Activated naive CD4-positive, alpha-beta T cell treated with anti-CD3 and anti-CD28 coated beads, Interleukin-2, amount 50 U/mL, for 24 hours (primary cell): Measurements from ENCODE around the gene C3orf70.
"Not testable (repeated sequence)": the region's sequence is repeated elsewhere in the genome, so short reads cannot be mapped to it uniquely, and the experiment has no call there.

Experiments used
- H3K27ac Mint-ChIP-seq: one replicate; pipeline ENCODE4 v1.8.0; 2021; ENCODE audit warnings: mild to moderate bottlenecking, mixed read lengths
- H3K27me3 Mint-ChIP-seq: one replicate; pipeline ENCODE4 v1.8.0; 2021; ENCODE audit warnings: mixed read lengths
- H3K36me3 Mint-ChIP-seq: one replicate; pipeline ENCODE4 v1.8.0; 2021; ENCODE audit warnings: mixed read lengths
- H3K4me1 Mint-ChIP-seq: one replicate; pipeline ENCODE4 v1.8.0; 2021; ENCODE audit warnings: mixed read lengths
- H3K4me3 Mint-ChIP-seq: one replicate; pipeline ENCODE4 v1.8.0; 2021; ENCODE audit warnings: mild to moderate bottlenecking, mixed read lengths
- H3K9me3 Mint-ChIP-seq: one replicate; pipeline ENCODE4 v1.8.0; 2021; ENCODE audit warnings: mixed read lengths

C3orf70 gene

GRCh38 chr3:185115371-185115770 lies 37.5 kb downstream of the C3orf70 start:
- Mint-ChIP-seq H3K4me3 (no peak overlapping the region), H3K4me1 (no peaks in the 10 kb centered on the region), H3K9me3 (no peaks in the 10 kb centered on the region), H3K27ac (no peak overlapping the region), H3K36me3 (no peaks in the 10 kb centered on the region), H3K27me3 (peaks cover 28% of the 10 kb centered on the region)

DNA sequence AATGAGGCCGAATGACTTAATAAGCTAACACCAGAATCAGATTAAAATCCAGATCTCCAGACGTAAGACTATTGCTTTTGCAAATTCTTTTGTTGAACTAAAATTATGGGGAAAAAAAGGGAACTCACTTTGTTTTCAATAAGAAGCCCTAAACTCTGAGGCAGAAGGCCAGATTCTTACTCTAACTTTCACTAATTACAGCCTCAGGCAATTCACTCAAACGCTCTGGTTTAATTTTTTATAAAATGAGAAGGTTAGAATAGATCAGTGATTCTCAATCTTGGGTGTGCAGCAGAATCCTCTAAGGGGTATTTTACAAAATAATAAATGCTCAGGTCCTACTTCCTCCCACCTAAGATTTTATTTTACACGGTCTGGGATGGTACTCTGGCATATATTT lies 38.1 kb downstream of the C3orf70 start:
- no peaks in the 10 kb centered on the region for H3K9me3 Mint-ChIP-seq
- no peak overlapping the region for H3K4me3 Mint-ChIP-seq
- H3K36me3 Mint-ChIP-seq, result no peaks in the 10 kb centered on the region
- H3K27ac Mint-ChIP-seq, result no peak overlapping the region
- H3K27me3 Mint-ChIP-seq, result peaks cover 23% of the 10 kb centered on the region
- no peaks in the 10 kb centered on the region for H3K4me1 Mint-ChIP-seq

DNA sequence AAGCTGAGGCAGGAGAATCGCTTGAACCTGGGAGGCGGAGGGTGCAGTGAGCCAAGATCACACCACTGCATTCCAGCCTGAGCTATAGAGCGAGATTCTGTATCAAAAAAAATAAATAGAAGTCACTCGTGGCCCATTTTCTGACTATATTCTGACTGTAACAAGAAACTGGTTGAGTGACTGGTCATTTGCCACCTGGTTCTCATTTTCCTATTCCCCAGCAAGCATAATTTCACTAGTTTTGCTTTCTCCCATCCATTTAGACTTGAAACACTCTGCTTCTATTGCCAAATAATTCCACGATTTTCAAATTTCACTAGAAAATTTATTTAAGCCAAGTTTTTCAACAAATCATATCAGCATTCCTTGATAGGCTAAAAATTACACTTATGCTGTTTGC lies 40.7 kb downstream of the C3orf70 start:
- Mint-ChIP-seq H3K4me1 (no peaks in the 10 kb centered on the region), H3K27me3 (peaks cover 17% of the 10 kb centered on the region), H3K36me3 (no peaks in the 10 kb centered on the region), H3K27ac (no peak overlapping the region), H3K9me3 (no peaks in the 10 kb centered on the region), H3K4me3 (no peak overlapping the region)

GRCh38 chr3:185109012-185109411 lies 43.8 kb downstream of the C3orf70 start:
- H3K27ac Mint-ChIP-seq, H3K4me3 Mint-ChIP-seq, H3K36me3 Mint-ChIP-seq, H3K4me1 Mint-ChIP-seq: not testable (repeated sequence)
- Mint-ChIP-seq H3K9me3 (peaks cover 14% of the 10 kb centered on the region), H3K27me3 (peaks cover 16% of the 10 kb centered on the region)

GRCh38 chr3:185106256-185106890 lies 46.5 kb downstream of the C3orf70 start:
- Mint-ChIP-seq H3K9me3 (peaks cover 25% of the 10 kb centered on the region), H3K27me3 (peaks cover 13% of the 10 kb centered on the region)
- not testable (repeated sequence) for H3K4me3 Mint-ChIP-seq, H3K27ac Mint-ChIP-seq, H3K4me1 Mint-ChIP-seq, H3K36me3 Mint-ChIP-seq

DNA sequence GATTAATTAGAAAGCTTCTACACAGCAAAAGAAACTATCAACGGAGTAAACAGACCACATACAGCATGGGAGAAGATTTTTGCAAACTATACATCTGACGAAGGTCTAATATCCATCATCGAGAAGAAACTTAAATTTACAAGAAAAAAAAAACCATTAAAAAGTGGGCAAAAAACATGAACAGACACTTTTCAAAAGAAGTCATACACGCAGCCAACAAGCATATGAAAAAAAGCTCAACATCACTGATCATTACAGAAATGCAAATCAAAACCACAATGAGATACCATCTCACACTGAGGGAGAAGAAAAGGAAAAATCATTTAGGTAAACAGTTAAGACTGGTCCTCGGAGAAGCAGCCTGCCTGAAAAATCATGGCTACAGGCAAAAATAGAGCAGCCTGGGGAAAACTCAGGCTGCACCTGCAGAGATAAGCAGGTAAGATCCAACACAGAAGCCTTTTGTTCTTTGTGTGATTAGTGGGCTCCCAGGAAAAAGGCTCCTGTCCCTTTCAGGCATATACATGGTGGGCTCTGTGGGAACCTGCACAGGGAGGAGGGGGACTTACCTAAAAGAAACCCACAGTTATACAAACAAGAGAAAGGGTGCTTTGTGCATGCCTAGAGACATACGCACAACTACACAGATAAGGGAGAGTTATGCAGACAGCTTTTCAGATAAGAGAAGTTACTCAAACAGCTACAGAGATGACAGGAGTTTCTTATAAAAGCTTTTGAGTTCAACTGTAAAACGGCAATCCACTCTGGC lies 49.3 kb downstream of the C3orf70 start:
- peaks cover 20% of the 10 kb centered on the region for H3K27me3 Mint-ChIP-seq
- H3K36me3 Mint-ChIP-seq, result peaks cover 4% of the 10 kb centered on the region
- H3K9me3 Mint-ChIP-seq, result peaks cover 34% of the 10 kb centered on the region
- H3K4me1 Mint-ChIP-seq, result no peaks in the 10 kb centered on the region
- H3K4me3 Mint-ChIP-seq, result no peak overlapping the region
- H3K27ac Mint-ChIP-seq, result no peak overlapping the region

DNA sequence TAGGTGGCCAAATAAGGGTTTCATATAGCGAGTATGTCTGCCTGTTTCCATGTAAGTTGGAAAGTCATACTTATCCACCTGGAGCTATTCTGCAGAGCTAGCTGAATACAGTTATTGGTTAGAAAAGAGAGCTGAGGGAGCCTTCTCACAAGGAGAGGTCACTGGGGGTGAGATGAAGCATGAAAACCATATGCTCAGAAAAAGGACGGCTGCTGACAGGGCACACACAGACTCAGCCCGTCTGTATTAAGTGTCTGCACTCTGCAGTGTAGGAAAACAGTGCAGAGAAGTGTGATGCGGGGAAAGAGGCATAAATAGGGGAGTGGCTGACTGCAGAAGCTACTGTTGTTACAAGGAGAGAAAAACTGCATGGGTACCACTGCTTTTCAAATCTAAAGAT lies 58.2 kb downstream of the C3orf70 start:
- Mint-ChIP-seq H3K4me3 (no peak overlapping the region), H3K27me3 (peaks cover 16% of the 10 kb centered on the region), H3K9me3 (no peaks in the 10 kb centered on the region), H3K36me3 (peaks cover 2% of the 10 kb centered on the region), H3K4me1 (no peaks in the 10 kb centered on the region), H3K27ac (no peak overlapping the region)

- Mint-ChIP-seq H3K27me3 (peaks cover 12% of the 10 kb centered on the region), H3K27ac (no peak overlapping the region), H3K36me3 (no peaks in the 10 kb centered on the region), H3K4me1 (no peaks in the 10 kb centered on the region), H3K4me3 (no peak overlapping the region), H3K9me3 (no peaks in the 10 kb centered on the region)
Observed at GRCh38 chr3:185093116-185093515, 59.7 kb downstream of the C3orf70 start.

DNA sequence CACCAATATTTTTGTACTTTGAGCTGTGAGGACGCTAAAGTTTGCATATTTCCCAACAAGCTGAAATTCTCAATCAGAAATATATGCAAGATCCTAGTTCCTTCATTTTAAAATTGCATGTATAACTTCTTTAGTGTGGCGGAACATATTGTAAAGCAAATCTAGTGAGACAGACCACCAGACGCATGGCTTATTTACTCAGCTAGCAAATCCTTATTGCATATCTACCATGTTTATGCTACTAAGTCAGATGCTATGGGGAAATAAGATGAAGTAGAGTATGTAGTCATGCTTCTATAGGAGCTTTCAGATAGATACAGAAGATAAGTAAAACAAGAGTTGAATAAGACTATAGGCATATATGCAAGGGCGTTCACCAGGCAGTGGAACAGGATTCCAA lies 62.0 kb downstream of the C3orf70 start:
- peaks cover 12% of the 10 kb centered on the region for H3K27me3 Mint-ChIP-seq
- H3K36me3 Mint-ChIP-seq, result no peaks in the 10 kb centered on the region
- H3K4me3 Mint-ChIP-seq, result no peak overlapping the region
- H3K27ac Mint-ChIP-seq, result no peak overlapping the region
- H3K9me3 Mint-ChIP-seq, result no peaks in the 10 kb centered on the region
- H3K4me1 Mint-ChIP-seq, result no peaks in the 10 kb centered on the region

GRCh38 chr3:185089751-185090150 lies 63.1 kb downstream of the C3orf70 start:
- H3K27me3 Mint-ChIP-seq, result peaks cover 9% of the 10 kb centered on the region
- H3K9me3 Mint-ChIP-seq, result no peaks in the 10 kb centered on the region
- no peak overlapping the region for H3K27ac Mint-ChIP-seq
- H3K4me1 Mint-ChIP-seq, result no peaks in the 10 kb centered on the region
- no peak overlapping the region for H3K4me3 Mint-ChIP-seq
- H3K36me3 Mint-ChIP-seq, result no peaks in the 10 kb centered on the region

DNA sequence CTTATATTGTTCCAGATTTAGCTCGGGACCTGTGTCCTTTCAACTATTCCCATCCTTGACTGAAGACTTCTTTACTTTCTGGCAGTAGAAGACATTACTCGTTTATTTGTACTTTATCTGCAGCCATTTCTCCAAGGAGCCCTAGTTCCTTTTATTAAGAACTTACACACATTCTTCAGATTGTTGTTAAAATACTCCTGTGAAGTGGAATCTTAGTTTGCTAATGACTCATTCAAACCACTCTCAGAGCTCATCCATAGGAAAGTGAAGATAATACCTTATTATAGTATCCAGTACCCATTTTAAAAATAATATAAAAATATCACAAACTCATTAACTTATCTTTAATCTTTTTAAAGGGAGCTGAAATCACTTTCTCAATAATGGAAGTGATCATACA lies 63.5 kb downstream of the C3orf70 start:
- H3K9me3 Mint-ChIP-seq, result no peaks in the 10 kb centered on the region
- no peaks in the 10 kb centered on the region for H3K4me1 Mint-ChIP-seq
- no peak overlapping the region for H3K27ac Mint-ChIP-seq
- H3K36me3 Mint-ChIP-seq, result no peaks in the 10 kb centered on the region
- H3K4me3 Mint-ChIP-seq, result no peak overlapping the region
- H3K27me3 Mint-ChIP-seq, result peaks cover 9% of the 10 kb centered on the region

- no peaks in the 10 kb centered on the region for H3K4me1 Mint-ChIP-seq
- H3K4me3 Mint-ChIP-seq, result no peak overlapping the region
- no peaks in the 10 kb centered on the region for H3K9me3 Mint-ChIP-seq
- H3K27me3 Mint-ChIP-seq, result peaks cover 2% of the 10 kb centered on the region
- no peaks in the 10 kb centered on the region for H3K36me3 Mint-ChIP-seq
- H3K27ac Mint-ChIP-seq, result no peak overlapping the region
Observed at GRCh38 chr3:185087419-185087818, 65.4 kb downstream of the C3orf70 start.

DNA sequence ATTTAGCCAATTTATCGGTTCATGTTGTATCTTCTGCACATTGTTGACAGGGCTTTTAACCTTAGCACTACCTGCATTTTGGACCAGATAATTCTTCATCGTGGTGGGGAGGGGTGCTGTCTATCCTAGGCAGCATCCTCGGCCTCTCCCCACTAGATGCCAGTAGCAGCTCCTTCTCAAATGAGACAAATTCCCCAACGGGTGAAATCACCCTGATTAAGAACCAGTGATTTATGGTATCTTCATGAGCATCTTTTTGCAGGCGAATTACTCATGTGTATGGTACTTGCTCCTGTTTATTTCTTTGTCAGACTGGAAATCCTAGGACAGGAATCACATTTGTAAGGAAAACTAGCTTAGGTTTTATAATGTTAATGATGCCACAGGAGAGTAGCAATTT lies 68.0 kb downstream of the C3orf70 start:
- Mint-ChIP-seq H3K27me3 (peaks cover 3% of the 10 kb centered on the region), H3K4me1 (no peaks in the 10 kb centered on the region), H3K36me3 (no peaks in the 10 kb centered on the region), H3K4me3 (no peak overlapping the region), H3K27ac (no peak overlapping the region), H3K9me3 (no peaks in the 10 kb centered on the region)

DNA sequence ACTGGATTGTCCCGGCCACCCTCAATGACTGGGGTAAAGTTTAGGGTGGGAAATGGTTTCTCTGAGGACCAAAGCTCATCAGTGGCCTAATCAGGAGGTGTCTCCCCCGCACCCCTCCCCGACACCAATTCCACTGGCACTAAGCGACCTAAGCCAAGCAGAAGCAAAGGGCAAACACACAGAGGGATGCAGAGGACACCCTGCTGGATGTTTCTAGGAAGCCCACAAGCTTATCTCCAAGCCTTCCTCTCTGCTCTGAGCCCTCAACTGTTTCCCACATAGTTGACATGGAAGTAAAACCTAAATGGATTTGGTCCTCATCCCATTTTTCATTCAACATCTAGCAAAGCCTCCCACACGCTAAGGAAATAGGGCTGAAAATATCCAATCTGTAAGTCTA lies 68.5 kb downstream of the C3orf70 start:
- Mint-ChIP-seq H3K4me3 (no peak overlapping the region), H3K4me1 (no peaks in the 10 kb centered on the region), H3K9me3 (no peaks in the 10 kb centered on the region), H3K27me3 (peaks cover 3% of the 10 kb centered on the region), H3K27ac (no peak overlapping the region), H3K36me3 (no peaks in the 10 kb centered on the region)

DNA sequence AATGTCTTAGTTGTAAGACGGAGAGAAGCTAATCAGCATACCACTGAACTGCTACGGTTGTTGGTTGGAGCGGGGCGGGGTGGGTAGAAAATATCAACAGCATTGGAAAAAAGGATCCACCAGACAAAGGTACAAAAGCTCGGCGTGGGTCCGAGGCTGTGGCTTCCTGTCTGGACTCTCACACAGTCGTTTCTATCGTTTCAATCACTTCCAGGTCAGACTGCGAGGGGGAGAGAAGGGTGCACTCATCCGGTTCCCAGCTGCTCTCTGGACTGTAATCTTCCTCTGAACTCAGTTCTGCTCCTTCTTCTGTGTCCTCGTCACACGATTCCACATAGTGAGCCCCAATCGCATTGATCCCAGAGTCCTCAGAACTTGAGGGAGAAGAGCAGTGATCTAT lies 70.0 kb downstream of the C3orf70 start:
- H3K4me1 Mint-ChIP-seq, result no peaks in the 10 kb centered on the region
- no peaks in the 10 kb centered on the region for H3K9me3 Mint-ChIP-seq
- H3K27ac Mint-ChIP-seq, result no peak overlapping the region
- peaks cover 3% of the 10 kb centered on the region for H3K27me3 Mint-ChIP-seq
- no peaks in the 10 kb centered on the region for H3K36me3 Mint-ChIP-seq
- no peak overlapping the region for H3K4me3 Mint-ChIP-seq

GRCh38 chr3:185082149-185082548 lies 70.7 kb downstream of the C3orf70 start:
- no peaks in the 10 kb centered on the region for H3K36me3 Mint-ChIP-seq
- H3K4me3 Mint-ChIP-seq, result no peak overlapping the region
- no peak overlapping the region for H3K27ac Mint-ChIP-seq
- H3K9me3 Mint-ChIP-seq, result no peaks in the 10 kb centered on the region
- peaks cover 3% of the 10 kb centered on the region for H3K27me3 Mint-ChIP-seq
- no peaks in the 10 kb centered on the region for H3K4me1 Mint-ChIP-seq

DNA sequence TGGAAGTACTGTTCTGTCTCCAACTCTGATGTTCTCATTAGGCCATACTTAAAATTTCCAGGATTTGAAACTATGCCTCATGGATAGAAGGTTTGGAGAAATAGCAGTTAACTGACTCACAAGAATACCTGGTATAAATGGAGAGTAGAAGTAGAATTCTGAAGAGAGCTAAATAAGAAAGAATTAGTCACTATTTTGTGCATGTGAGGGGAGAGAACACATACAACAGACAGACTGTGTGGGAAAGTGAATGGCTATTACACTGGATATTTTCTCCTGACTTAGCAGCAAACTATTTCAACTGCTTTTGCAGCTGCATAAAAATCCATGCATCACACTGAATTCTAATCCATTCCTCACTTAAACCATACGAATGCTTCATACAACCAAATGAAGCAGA lies 71.3 kb downstream of the C3orf70 start:
- H3K27me3 Mint-ChIP-seq, result peaks cover 3% of the 10 kb centered on the region
- no peak overlapping the region for H3K27ac Mint-ChIP-seq
- no peaks in the 10 kb centered on the region for H3K4me1 Mint-ChIP-seq
- H3K36me3 Mint-ChIP-seq, result no peaks in the 10 kb centered on the region
- no peaks in the 10 kb centered on the region for H3K9me3 Mint-ChIP-seq
- no peak overlapping the region for H3K4me3 Mint-ChIP-seq
